Measurements from ENCODE around the gene ATP8A2. TPM values are rescaled to one million over a fixed set of nuclear protein-coding genes. Genes with fewer than 3 reads are reported as not detected.

ATP8A2 gene
- total RNA-seq, 2 donors from 2014 or later = 1.6 to 2.9 TPM

DNA sequence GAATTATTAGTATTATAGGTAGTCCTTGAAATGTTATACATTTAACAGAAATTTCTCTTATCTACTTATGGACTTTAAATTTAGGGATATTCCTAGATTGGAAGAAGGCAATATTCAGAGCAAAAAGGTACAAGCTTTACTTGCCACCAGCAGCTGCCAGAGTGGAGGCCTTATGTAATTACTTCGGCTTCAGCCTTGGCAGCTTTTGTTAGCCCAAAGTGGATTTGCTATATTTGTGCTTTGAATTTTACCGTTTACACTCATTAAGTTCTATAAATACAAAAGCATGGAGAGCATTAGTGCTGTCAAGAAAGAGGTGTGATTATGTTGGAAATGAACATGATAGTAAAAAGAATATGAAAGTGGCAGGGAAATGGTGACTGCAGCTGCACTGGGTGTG, 319.9 kb downstream of the ATP8A2 start:
- Mint-ChIP-seq H3K27ac (no peak overlapping the region), H3K4me1 (peaks cover 29% of the 10 kb centered on the region), H3K36me3 (ENCODE audit: low read depth) (no peaks in the 10 kb centered on the region), H3K4me3 (no peak overlapping the region), H3K27me3 (ENCODE audit: insufficient read depth) (no peaks in the 10 kb centered on the region), H3K9me3 (no peaks in the 10 kb centered on the region)
- DNase-seq = no peak
- no peaks in the 10 kb centered on the region for H3K27me3 ChIP-seq (ENCODE audit: control insufficient read depth, insufficient read depth, low read length, poor library complexity, severe bottlenecking)
- H3K36me3 ChIP-seq (ENCODE audit: control insufficient read depth, insufficient read depth, low read length) = no peaks in the 10 kb centered on the region
- H3K9ac ChIP-seq (ENCODE audit: extremely low read depth, low read length, poor library complexity, severe bottlenecking) = no peak overlapping the region
- H3K27ac ChIP-seq (ENCODE audit: low read depth, low read length) = no peak overlapping the region
- TF ChIP-seq, protein P1, sequence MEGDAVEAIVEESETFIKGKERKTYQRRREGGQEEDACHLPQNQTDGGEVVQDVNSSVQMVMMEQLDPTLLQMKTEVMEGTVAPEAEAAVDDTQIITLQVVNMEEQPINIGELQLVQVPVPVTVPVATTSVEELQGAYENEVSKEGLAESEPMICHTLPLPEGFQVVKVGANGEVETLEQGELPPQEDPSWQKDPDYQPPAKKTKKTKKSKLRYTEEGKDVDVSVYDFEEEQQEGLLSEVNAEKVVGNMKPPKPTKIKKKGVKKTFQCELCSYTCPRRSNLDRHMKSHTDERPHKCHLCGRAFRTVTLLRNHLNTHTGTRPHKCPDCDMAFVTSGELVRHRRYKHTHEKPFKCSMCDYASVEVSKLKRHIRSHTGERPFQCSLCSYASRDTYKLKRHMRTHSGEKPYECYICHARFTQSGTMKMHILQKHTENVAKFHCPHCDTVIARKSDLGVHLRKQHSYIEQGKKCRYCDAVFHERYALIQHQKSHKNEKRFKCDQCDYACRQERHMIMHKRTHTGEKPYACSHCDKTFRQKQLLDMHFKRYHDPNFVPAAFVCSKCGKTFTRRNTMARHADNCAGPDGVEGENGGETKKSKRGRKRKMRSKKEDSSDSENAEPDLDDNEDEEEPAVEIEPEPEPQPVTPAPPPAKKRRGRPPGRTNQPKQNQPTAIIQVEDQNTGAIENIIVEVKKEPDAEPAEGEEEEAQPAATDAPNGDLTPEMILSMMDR (conservative IDR thresholded peaks at IDR 0.05) = no peak
- H3K4me1 ChIP-seq (ENCODE audit: control insufficient read depth, insufficient read depth, low read length) = peaks cover 8% of the 10 kb centered on the region
- 90% methylated on average over 2 of the region's 2 CpGs; no CpG with 5 or more reads in 1 of the 2 experiments for WGBS, 2 experiments (ENCODE audit: insufficient coverage in 1 of 2, insufficient read length in 1 of 2)
- no peaks in the 10 kb centered on the region for H3K9me3 ChIP-seq (ENCODE audit: control insufficient read depth, low read length)
- no peak overlapping the region for H3K4me3 ChIP-seq (ENCODE audit: low read length)

DNA sequence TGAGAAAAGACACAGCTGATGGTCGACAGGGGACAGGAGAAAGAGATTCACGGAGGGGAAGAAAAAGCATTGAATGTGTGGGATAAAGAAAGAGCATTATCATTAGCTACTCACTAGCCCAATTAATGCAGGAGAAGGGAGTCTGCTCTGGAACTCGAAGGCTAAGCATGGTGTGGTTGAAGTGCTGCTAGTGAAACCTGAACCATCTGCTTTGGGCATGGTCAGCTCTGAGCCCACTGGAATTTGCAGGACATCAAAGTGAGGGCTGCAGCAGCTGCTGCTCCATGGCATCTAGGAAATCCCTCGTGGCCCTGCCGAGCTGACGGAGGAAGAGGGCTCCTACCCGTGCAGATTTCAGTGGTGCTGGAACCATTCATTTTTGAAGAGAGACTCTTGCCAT, 320.3 kb downstream of the ATP8A2 start:
- no peak overlapping the region for H3K27ac Mint-ChIP-seq
- 77 to 83% methylated on average over 5 to 7 of the region's 7 CpGs for WGBS, 2 experiments (ENCODE audit: insufficient coverage in 1 of 2, insufficient read length in 1 of 2)

DNA sequence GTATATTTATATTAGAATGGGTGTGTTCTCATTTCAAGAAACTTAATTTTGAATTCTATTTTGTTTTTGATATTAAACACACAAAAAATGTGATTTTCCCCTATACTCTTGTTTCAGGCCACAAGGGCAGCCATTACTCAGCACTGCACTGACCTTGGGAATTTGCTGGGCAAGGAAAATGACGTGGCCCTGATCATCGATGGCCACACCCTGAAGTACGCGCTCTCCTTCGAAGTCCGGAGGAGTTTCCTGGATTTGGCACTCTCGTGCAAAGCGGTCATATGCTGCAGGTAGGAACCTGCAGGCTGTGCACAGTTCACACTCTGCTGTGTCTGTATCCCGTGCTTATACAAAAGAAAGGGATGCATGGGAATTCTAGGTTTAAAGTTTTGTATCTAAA, 327.3 kb downstream of the ATP8A2 start:
- TF ChIP-seq, protein P1 (conservative IDR thresholded peaks at IDR 0.05) = no peak
- H3K27me3 ChIP-seq (ENCODE audit: control insufficient read depth, insufficient read depth, low read length, poor library complexity, severe bottlenecking) = no peaks in the 10 kb centered on the region
- no peaks in the 10 kb centered on the region for H3K36me3 ChIP-seq (ENCODE audit: control insufficient read depth, insufficient read depth, low read length)
- no peaks in the 10 kb centered on the region for H3K9me3 ChIP-seq (ENCODE audit: control insufficient read depth, low read length)
- H3K4me3 Mint-ChIP-seq = no peak overlapping the region
- WGBS, 2 experiments (ENCODE audit: insufficient coverage in 1 of 2, insufficient read length in 1 of 2) = 89 to 94% methylated on average over 9 of the region's 9 CpGs
- no peak overlapping the region for H3K27ac ChIP-seq (ENCODE audit: low read depth, low read length)
- H3K4me3 ChIP-seq (ENCODE audit: low read length) = no peak overlapping the region
- no peaks in the 10 kb centered on the region for H3K27me3 Mint-ChIP-seq (ENCODE audit: insufficient read depth)
- no peak overlapping the region for H3K9ac ChIP-seq (ENCODE audit: extremely low read depth, low read length, poor library complexity, severe bottlenecking)
- no peaks in the 10 kb centered on the region for H3K36me3 Mint-ChIP-seq (ENCODE audit: low read depth)
- no peak for DNase-seq
- no peaks in the 10 kb centered on the region for H3K9me3 Mint-ChIP-seq
- H3K27ac Mint-ChIP-seq = no peak overlapping the region
- no peaks in the 10 kb centered on the region for H3K4me1 ChIP-seq (ENCODE audit: control insufficient read depth, insufficient read depth, low read length)
- H3K4me1 Mint-ChIP-seq = peaks cover 6% of the 10 kb centered on the region

More for the DNA sequence above, 320.3 kb downstream of the ATP8A2 start:
- Histone ChIP-seq H3K4me3 (ENCODE audit: low read length) (no peak overlapping the region), H3K27ac (ENCODE audit: low read depth, low read length) (no peak overlapping the region), H3K36me3 (ENCODE audit: control insufficient read depth, insufficient read depth, low read length) (no peaks in the 10 kb centered on the region), H3K27me3 (ENCODE audit: control insufficient read depth, insufficient read depth, low read length, poor library complexity, severe bottlenecking) (no peaks in the 10 kb centered on the region), H3K9ac (ENCODE audit: extremely low read depth, low read length, poor library complexity, severe bottlenecking) (no peak overlapping the region), H3K4me1 (ENCODE audit: control insufficient read depth, insufficient read depth, low read length) (peaks cover 8% of the 10 kb centered on the region), H3K9me3 (ENCODE audit: control insufficient read depth, low read length) (no peaks in the 10 kb centered on the region)
- H3K9me3 Mint-ChIP-seq = no peaks in the 10 kb centered on the region
- DNase-seq = peak; percentile 54
- TF ChIP-seq, protein P1 (conservative IDR thresholded peaks at IDR 0.05) = no peak
- no peaks in the 10 kb centered on the region for H3K36me3 Mint-ChIP-seq (ENCODE audit: low read depth)
- H3K27me3 Mint-ChIP-seq (ENCODE audit: insufficient read depth) = no peaks in the 10 kb centered on the region
- H3K4me3 Mint-ChIP-seq = no peak overlapping the region
- peaks cover 24% of the 10 kb centered on the region for H3K4me1 Mint-ChIP-seq

Data from endodermal cell (in vitro differentiated cells).